ENCODE results near the gene UCK2.

The UCK2 gene

DNA sequence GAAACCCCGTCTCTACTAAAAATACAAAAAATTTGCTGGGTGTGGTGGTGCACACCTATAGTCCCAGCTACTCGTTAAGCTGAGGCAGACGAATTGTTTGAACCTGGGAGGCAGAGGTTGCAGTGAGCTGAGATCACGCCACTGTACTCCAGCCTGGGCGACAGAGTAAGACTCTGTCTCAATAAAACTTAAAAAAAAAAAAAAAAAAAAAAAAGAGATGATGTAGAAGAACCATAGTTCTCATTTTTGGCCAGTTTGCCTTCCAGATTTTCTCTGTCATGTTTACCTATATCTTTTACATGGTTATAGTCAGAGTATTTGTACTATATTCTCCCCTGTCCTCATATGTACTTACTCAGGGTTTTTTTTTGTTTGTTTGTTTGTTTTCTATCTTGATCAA is 53.6 kb downstream of the UCK2 start:
- DNase-seq = no peak

GRCh38 chr1:165882168-165882837 is 54.9 kb downstream of the UCK2 start:
- DNase-seq = no peak

GRCh38 chr1:165883056-165883455 is 55.6 kb downstream of the UCK2 start:
- DNase-seq = no peak

DNA sequence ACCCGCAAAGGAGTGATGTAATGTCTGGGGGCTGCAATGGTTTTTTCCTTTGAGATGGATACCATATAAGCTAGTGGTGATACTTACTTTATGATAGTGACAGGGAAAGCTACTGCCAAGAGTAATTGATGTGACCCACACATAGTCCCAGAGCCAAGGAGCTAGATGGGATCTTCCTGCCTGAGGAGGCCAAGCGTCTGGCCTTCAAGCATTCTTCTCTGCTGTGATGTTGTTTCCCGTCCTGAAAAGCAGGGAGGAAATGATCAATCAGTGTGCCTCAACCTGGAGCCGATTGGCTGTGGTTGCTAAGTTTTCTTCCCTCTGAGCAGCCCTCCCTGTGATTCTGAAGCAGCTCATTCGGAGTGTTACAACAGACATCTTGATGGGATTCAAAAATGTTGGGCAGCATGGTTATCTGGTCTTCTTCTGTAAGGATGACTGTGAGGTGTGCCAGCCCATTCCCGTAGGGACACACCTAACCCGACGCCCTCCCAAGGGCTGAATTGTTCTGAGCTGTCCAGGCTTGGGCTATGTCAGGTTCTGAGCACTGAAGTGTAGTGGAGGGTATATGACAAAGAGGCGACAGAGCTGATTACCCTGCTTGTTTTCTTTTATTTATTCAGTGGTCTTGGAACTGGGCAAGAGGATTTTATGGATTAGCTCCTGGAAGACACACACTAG is 56.7 kb downstream of the UCK2 start:
- DNase-seq = no peak

- DNase-seq = no peak
Observed at GRCh38 chr1:165884690-165885304, 57.4 kb downstream of the UCK2 start.

DNA sequence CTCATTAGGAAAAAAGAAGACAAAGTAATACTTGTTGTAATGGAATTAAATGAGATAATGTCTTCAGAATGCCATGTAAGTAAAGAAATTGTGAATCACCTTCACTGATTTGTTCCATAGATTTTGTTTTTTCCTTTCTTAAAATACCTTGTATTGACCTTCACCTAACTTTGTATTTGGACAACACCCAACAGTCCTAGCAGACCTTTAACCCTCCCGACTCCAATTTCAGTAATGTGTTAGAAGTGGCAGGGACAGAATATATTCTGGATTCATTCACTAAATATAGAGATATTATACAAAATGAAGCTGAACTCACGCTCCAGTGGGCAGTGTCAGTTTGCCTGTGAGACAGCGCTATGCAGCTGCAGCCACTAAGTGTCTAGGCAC is 57.9 kb downstream of the UCK2 start:
- no peak for DNase-seq

DNA sequence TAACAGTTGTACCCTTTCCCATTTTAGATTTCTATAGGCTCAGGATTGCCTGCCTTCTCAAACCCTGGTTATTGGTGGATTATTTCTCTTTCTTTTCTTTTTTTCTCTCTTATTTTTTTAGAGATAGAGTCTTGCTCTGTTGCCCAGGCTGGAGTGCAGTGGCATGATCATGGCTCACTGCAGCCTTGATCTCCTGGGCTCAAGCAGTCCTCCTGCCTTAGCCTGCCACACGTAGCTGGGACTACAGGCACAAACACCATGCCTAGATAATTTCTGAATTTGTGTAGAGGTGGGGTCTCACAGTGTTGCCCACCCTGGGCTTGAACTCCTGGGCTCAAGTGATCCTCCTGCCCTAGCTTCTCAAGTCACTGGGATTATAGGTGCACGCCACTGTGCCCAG is 58.8 kb downstream of the UCK2 start:
- DNase-seq = no peak

DNA sequence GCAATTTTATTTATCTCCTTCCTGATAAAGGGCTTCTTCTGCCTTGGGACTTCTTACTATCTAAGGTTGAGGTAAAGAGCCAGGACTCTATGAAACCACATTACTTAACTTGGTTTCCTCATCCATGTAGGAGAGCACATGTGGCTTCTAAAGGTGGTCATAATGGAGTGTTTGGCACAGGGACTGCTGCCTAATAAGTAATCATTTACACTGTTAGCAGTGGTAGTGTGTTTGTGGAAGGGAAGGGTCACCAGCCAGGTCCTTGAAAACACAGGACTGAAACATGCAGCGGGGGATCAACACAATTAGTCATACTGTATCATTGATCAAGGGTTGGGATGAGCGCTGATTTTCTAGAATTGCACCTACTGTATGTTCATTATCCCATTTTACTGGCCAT is 59.6 kb downstream of the UCK2 start:
- no peak for DNase-seq

- DNase-seq = no peak
Observed at GRCh38 chr1:165887877-165888551, 60.6 kb downstream of the UCK2 start.

DNA sequence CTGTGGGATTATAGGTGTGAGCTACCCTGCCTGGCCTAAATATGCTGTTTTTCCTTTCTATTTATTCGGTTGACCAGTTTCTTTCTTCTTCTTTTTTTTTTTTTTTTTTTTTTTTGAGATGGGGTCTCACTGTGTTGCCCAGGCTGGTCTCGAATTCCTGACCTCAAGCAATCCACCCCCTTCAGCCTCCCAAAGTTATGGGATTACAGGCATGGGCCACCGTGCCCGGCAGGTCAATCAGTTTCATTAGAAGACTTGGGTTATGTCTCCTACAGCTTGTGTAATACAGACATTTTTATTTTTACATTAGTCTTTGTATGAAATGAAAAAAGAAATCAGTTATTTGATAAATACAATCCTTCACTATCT is 61.1 kb downstream of the UCK2 start:
- DNase-seq = no peak

DNA sequence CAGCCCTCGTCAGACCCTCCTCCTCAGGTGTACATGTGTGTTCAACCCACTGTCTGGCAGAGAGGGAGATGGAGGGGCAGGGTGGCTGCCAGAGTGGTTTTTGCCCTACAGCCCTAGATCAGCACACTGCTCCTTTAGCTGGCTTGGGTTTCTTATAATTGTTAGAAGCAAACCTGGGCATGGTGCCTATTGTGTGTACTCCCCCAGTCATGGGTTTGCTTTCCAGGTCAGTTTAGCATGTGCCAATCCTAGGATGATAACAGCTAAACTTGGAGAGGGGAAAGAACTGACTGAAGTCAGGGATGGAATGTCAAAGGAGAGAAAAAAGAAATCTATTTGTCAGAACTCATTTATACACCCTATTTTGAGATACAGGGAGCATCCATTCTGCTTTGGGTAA is 63.3 kb downstream of the UCK2 start:
- no peak for DNase-seq

- no peak for DNase-seq
Observed at GRCh38 chr1:165891111-165891860, 63.9 kb downstream of the UCK2 start.

DNA sequence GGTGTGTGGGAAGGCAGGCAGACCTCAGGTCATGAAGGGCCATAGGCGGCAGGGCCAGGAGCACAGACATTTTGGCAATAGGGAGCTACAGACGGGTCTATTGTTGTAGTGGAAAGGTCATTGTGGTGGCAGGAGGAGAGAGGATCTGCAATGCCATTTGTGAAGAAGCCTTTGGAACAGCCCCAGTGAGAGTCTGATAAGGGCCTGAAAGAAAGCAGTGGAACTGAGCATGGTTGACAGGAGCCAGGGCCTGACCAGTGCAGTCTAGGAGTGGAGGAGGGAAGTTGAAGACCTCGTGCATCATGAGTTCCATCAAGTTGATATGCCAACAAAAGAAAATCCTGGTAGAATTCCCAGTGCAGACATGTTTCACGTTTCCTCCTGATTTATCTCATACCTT is 65.5 kb downstream of the UCK2 start:
- DNase-seq = no peak

- no peak for DNase-seq
Observed at GRCh38 chr1:165893507-165893906, 66.1 kb downstream of the UCK2 start.

GRCh38 chr1:165894591-165894990 is 67.2 kb downstream of the UCK2 start:
- DNase-seq = no peak

DNA sequence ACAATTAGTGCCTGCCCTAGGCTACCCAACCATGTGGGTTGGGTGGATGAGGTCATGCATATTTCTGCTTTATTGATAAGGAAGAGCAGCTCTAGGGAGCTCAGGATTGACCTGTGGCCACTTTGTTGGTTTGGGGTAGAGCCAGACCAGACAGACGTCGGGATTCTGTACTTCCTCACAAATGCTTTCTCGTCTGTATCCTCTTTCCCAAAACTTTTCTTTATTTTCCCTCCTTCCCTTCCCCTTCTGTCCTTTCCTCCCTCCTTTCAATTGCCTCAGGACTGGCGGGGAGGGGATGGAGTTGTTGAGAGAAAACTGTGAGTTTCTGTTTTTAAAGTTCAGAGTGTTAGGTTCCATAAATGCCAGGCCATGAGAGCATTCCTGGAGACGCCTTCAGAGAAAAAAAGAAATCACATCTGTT is 68.0 kb downstream of the UCK2 start:
- DNase-seq = no peak

GRCh38 chr1:165896277-165896676 is 68.9 kb downstream of the UCK2 start:
- DNase-seq = no peak

DNA sequence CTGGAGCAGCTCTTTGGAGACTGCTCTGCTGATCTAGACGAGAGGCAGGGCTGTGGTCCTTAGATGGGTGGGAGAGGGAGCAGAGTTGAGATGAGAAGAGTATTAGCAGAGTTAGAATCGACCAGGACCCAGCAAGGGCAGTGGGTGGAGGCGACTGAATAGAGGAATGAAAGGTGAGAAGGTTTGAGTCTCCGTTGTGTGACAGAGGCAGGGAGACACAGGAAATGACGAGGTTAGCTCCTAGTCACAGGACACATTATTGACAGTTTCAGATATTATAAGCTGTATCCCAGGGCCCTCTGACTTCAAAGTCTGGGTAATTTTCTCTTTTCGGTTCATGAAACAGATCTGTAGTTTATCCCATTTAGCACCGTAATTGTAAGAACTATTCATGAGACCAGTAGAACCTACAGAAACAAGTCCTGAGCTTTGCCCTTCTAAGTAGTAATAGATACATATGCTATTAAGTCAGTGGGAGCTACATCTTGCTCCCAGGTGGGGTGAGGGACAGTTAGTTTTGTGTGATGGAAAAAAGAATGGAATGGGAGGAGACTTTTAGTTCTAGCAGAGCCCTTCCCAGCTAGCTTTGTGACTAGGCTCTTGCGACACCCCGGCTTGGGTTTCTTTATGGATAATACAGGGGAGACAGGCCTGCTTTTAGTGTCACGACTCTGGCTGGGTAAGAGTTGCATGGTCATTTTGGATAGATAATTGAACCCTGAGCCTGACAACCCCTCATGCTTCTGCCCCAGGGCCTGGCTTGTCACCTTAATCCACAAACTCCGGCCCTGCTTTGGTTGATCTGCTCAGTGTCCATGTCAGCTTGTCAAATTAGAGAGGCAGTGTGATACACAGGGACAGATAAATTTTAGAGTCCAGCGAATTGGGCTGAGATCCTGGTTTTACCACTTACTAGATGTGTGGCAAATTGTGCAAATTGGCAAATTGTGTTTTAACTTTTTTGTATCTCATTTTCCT is 70.2 kb downstream of the UCK2 start:
- DNase-seq = no peak

DNA sequence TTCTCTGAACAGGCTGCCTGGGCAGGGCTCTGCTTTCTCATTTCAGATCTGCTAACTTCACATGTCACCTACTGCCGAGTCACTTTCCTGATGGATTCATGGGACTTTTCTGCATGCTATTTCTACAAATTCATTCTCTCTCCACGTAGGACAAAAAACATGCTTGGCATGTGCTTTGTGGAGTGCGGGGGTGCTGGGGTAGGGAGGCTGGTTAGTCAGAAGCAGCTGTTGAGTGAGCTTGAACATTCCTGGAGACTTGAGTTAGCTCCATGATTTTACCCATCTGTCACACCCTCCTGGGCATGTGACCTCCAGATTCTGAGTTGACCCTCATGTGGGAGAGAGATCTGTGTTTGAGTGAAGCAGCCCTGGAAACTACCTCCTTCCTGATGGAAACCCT is 71.4 kb downstream of the UCK2 start:
- DNase-seq = no peak

- no peak for DNase-seq
Observed at GRCh38 chr1:165899461-165899941, 72.1 kb downstream of the UCK2 start.
